Duodenal mucosa (tissue), 2 donors: ENCODE data around the gene TGFBR1.

Experiments
- H3K27ac ChIP-seq: one replicate; pipeline ENCODE4 v1.7.0; 2013; ENCODE audit warnings: low read depth, low read length
- H3K27me3 ChIP-seq, 2 donors: one replicate each; pipeline ENCODE4 v1.7.0; 2013; ENCODE audit warnings: low read length in 2 of 2, control low read depth in 1 of 2; ENCODE audit not compliant: insufficient read depth in 2 of 2, control insufficient read depth in 1 of 2
- H3K36me3 ChIP-seq, 2 donors: one replicate each; pipeline ENCODE4 v1.7.0; 2013; ENCODE audit warnings: low read length in 2 of 2, control low read depth in 1 of 2; ENCODE audit not compliant: insufficient read depth in 2 of 2, control insufficient read depth in 1 of 2
- H3K4me1 ChIP-seq, 2 donors: one replicate each; pipeline ENCODE4 v1.7.0; 2013; ENCODE audit warnings: low read length in 2 of 2, control low read depth in 1 of 2; ENCODE audit not compliant: insufficient read depth in 2 of 2, control insufficient read depth in 1 of 2
- H3K4me3 ChIP-seq, 2 donors: one replicate each; pipeline ENCODE4 v1.7.0; 2013; ENCODE audit warnings: low read length in 2 of 2, low read depth in 1 of 2
- H3K9ac ChIP-seq, 2 donors: one replicate each; pipeline ENCODE4 v1.7.0; 2013; ENCODE audit warnings: low read length in 2 of 2, low read depth in 1 of 2
- H3K9me3 ChIP-seq, 2 donors: one replicate each; pipeline ENCODE4 v1.7.0; 2013; ENCODE audit warnings: low read length in 2 of 2, control low read depth in 1 of 2; ENCODE audit not compliant: control insufficient read depth in 1 of 2

The TGFBR1 gene

DNA sequence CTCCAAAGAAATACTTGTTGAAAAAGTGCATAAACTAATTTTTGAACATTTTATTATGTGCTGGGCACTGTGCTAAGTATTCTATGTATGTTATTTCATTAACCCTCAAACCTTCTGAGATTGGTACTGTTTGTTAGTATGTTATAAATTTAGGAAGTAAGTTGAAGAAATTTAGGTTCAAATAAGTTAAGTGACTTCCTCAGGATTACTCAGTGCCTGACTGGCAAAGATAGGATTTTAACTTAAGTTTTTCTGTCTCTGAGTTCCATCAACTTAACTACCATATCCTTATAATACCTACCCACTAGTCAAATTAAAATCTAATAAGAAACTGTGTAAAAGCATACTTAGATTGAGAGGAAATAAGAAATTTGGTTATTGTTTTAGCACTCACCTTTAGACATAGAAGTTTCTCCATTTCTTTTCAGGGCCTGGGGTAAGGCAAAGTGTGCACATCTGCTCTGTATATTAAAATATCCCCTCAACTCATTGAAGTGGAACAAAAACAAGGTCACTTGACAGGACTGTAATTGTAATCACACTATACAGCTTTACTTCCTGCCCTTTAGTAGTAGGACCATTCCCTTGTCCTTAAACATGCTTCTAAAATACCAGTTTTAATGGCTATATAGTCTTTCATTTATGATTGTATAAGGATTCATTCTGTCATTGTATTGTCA lies 15.2 kb downstream of the TGFBR1 start:
- Histone ChIP-seq H3K36me3 (no peaks in the 10 kb centered on the region), H3K27ac (no peak overlapping the region), H3K4me1 (peaks cover 13 to 26% of the 10 kb centered on the region in 2 donors), H3K27me3 (no peaks in the 10 kb centered on the region), H3K4me3 (no peak overlapping the region), H3K9ac (no peak overlapping the region), H3K9me3 (no peaks in the 10 kb centered on the region)

DNA sequence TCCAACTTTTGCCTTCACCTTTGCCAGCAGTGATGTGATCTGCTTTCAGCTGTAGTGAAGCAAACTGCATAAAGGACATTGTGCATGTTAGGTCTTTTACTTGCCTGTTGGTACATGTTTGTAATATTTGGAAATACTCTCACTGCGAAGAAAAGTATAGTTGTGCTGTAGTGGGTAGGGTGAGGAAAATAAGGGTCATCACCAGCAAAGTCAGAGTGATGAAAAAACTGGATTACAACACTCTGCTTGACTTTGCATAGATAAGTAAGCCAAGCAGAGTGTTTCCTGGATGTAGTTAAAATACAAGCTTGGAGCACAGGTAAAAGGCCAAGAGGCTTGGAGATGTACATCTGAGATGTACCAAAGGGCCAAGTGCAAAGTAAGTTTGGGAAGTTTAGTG lies 16.7 kb downstream of the TGFBR1 start:
- H3K9ac ChIP-seq, result no peak overlapping the region
- H3K36me3 ChIP-seq, result no peaks in the 10 kb centered on the region
- H3K9me3 ChIP-seq, result no peaks in the 10 kb centered on the region
- peaks cover 13 to 26% of the 10 kb centered on the region in 2 donors for H3K4me1 ChIP-seq
- H3K27me3 ChIP-seq, result no peaks in the 10 kb centered on the region
- no peak overlapping the region for H3K4me3 ChIP-seq
- H3K27ac ChIP-seq, result no peak overlapping the region

DNA sequence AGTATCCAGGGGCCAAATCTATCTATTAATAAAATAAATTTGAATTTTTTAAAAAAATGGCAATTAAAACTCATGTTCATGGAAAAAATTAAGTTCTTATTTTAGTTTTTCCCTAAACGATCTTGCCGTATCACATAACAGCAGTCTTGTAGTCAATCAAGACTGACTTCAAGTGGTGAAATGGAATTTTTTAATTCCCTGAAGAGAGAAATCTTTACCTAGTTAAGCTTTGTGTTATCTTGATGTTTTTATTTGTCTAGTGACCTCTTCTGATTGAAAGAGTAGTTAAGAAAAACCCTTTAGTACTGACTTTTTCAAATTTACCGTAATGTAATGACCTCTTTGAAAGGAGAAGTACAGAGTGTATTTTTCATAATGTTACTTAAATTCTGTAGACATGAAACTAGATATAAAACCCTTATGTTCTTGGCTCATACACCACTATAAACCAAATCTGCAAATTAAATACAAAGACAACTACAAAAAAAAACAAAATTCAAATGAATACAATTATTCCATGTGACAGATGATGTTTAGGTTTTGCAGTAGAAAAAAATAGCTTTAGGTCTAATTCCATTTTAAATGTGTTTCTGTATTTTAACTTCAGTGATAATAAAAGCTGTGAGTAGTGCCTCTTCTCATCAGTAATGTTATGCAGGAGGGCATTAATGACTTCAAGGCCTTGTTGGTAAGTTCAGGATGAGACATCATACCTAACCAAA lies 19.8 kb downstream of the TGFBR1 start:
- no peak overlapping the region for H3K9ac ChIP-seq
- H3K27ac ChIP-seq, result no peak overlapping the region
- H3K27me3 ChIP-seq, result no peaks in the 10 kb centered on the region
- no peaks in the 10 kb centered on the region for H3K9me3 ChIP-seq
- H3K36me3 ChIP-seq, result no peaks in the 10 kb centered on the region
- peaks cover 5 to 21% of the 10 kb centered on the region in 2 donors for H3K4me1 ChIP-seq
- no peak overlapping the region for H3K4me3 ChIP-seq

DNA sequence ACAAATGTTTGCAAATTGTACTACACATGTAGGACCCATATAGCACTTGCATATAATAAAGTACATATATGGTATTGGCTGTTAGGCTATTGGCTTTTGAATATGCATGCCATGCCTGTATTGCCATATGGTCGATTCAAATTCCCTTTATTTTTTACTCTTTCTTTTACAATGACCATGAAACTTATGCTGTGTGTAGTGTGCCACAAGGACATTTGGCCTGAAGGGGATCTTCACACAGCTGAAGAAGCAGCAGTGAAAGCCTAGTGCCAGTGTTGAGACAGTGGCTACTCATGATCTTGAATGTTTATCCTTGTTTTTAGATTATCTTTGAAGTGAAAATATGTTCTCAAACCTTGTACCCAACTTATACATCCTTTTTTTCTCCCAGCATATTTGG lies 20.5 kb downstream of the TGFBR1 start:
- H3K36me3 ChIP-seq, result peaks cover 0 to 2% of the 10 kb centered on the region in 2 donors
- no peak overlapping the region for H3K9ac ChIP-seq
- no peak overlapping the region for H3K4me3 ChIP-seq
- H3K27me3 ChIP-seq, result no peaks in the 10 kb centered on the region
- peaks cover 7 to 14% of the 10 kb centered on the region in 2 donors for H3K4me1 ChIP-seq
- no peak overlapping the region for H3K27ac ChIP-seq
- H3K9me3 ChIP-seq, result no peaks in the 10 kb centered on the region

DNA sequence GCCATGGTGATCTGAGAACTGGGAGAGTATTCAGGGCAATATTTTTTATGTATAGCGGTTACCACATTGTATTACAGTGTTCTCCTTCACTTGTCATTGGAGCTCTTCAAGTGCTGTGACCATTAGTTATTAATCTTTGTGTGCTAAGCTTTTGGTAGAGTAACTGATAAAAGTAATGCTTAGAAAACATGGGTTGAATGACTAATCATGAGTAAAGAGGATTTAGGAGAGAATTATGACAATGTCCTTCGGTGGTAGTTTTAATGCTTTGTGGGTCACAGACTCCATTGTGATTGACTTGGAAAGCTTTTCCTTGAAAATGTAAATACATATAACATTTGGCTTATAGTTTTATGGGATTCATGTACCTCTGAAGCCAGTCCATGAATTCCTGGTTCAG lies 21.4 kb downstream of the TGFBR1 start:
- no peak overlapping the region for H3K27ac ChIP-seq
- H3K4me3 ChIP-seq, result no peak overlapping the region
- no peaks in the 10 kb centered on the region for H3K27me3 ChIP-seq
- no peaks in the 10 kb centered on the region for H3K9me3 ChIP-seq
- peaks cover 0 to 2% of the 10 kb centered on the region in 2 donors for H3K36me3 ChIP-seq
- no peak overlapping the region for H3K9ac ChIP-seq
- peaks cover 7 to 10% of the 10 kb centered on the region in 2 donors for H3K4me1 ChIP-seq

DNA sequence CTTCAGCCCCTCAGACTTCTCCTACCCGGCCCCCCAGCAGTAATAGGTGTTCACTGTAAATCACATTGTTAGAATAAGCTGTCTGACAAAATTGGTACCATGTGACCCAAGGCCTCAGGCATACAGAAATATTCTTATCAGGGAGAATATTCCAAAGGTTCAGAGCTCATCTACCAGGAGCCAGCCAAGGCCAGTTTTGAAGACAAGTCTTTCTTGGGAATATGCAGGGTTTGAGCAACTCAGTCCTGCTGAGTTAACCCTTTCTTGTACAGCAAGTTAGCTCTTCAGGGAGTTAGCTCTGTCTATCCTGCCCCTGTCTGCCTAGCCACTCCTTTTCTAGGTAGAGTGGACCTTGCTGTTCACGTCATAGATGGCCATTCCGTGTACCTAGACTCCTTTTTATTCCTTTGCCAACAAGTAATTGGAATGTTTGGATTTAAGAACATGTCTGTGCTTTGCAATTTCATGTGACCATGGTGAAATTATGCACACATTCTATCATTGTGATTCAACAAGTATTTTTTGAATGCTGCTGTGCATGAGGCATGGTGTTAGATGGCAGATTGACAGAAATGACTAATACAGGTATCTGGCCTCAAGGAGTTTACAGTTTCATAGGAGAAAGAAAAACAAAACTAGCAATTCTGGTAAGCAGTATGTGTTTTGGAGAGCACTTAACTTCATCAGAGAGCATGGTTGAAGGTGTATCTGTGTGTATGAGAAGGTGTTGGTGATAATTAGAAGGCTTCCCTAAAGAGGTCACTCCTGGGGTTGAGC lies 22.6 kb downstream of the TGFBR1 start:
- Histone ChIP-seq H3K36me3 (peaks cover 5 to 8% of the 10 kb centered on the region in 2 donors), H3K27ac (no peak overlapping the region), H3K27me3 (no peaks in the 10 kb centered on the region), H3K4me3 (no peak overlapping the region), H3K9ac (no peak overlapping the region), H3K9me3 (no peaks in the 10 kb centered on the region), H3K4me1 (peaks cover 7% of the 10 kb centered on the region in 2 donors)

DNA sequence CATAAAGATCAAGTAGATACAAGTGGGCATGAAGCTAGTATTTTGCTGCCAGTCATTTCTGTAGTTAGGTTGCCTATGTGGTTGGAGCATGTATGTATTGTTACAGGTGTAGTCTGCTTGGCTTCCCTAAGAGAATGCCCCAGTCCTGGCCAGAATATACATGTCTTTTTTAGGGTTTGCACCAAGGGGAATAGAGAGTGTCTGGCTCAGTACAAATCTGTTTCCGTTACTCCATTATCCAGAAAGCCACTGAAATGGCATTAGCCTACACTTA lies 23.2 kb downstream of the TGFBR1 start:
- Histone ChIP-seq H3K9ac (no peak overlapping the region), H3K36me3 (peaks cover 5 to 11% of the 10 kb centered on the region in 2 donors), H3K4me3 (no peak overlapping the region), H3K4me1 (peaks cover 7% of the 10 kb centered on the region in 2 donors), H3K27ac (no peak overlapping the region), H3K27me3 (no peaks in the 10 kb centered on the region), H3K9me3 (no peaks in the 10 kb centered on the region)

DNA sequence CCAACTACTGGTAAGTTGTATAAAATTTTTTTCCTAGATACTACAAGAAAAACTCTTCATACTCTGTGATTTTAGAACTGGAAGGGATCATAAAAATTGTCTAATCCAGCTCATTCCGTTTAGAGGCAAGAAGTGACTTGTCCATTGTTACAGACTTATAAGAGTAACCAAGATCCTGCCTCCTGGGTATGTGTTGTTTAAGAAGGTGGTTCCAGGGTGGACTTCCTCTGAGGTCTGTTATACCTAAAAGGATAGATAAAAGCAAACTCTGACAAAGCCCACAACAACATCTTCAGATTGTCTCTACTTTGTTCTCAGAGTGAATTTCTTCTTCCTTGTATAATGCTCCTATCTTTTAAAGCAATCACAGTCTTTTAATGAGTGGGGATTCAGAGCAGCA lies 24.2 kb downstream of the TGFBR1 start:
- H3K27ac ChIP-seq, result no peak overlapping the region
- no peak overlapping the region for H3K9ac ChIP-seq
- H3K9me3 ChIP-seq, result no peaks in the 10 kb centered on the region
- peaks cover 7 to 8% of the 10 kb centered on the region in 2 donors for H3K4me1 ChIP-seq
- H3K36me3 ChIP-seq, result peaks cover 5 to 11% of the 10 kb centered on the region in 2 donors
- H3K27me3 ChIP-seq, result no peaks in the 10 kb centered on the region
- H3K4me3 ChIP-seq, result no peak overlapping the region

DNA sequence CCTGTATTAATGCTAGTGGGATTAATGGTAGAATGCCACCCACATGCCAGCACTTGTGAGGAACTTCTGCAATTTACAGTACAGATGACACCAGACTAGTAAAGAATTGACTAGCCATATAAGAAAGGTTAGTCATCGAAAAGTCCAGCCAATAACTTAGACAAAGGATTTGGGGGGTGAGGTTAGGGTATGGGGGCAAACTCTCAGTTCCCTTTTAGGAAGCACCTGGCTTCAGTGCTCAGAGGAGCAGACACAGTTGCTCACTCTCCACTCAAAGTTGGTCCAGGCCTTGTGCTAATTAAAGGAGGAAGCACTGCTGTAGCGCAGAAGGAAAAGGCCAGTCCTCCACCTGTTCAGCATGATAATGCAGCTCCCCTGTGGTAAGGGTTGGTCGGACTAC lies 25.2 kb downstream of the TGFBR1 start:
- Histone ChIP-seq H3K27ac (no peak overlapping the region), H3K27me3 (no peaks in the 10 kb centered on the region), H3K9ac (no peak overlapping the region)

DNA sequence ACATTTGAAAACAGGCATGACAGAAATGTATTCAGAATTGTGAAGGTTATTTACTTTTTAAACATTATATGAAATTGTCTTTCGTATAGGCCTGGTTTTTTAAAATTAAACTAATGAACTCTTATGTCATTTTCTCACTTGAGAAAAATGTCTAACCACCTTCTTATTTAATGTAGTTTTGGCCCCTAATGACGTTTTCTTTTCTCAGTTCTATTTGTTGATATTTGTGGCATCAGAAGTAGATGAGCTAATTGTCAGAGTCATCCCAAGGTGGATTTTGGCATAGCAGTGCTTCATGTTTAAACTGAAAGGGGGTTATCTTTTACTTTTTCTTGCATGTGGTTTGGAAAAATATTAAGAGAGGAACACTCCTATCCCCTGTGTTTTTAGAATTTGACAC lies 28.2 kb downstream of the TGFBR1 start:
- H3K9me3 ChIP-seq, result no peaks in the 10 kb centered on the region
- H3K27me3 ChIP-seq, result no peaks in the 10 kb centered on the region
- H3K9ac ChIP-seq, result no peak overlapping the region
- peaks cover 5 to 11% of the 10 kb centered on the region in 2 donors for H3K36me3 ChIP-seq
- no peak overlapping the region for H3K4me3 ChIP-seq
- H3K4me1 ChIP-seq, result peaks cover 4% of the 10 kb centered on the region in 2 donors
- H3K27ac ChIP-seq, result no peak overlapping the region

More for the DNA sequence above, 25.2 kb downstream of the TGFBR1 start:
- no peaks in the 10 kb centered on the region for H3K9me3 ChIP-seq
- peaks cover 5 to 11% of the 10 kb centered on the region in 2 donors for H3K36me3 ChIP-seq
- peaks cover 7 to 11% of the 10 kb centered on the region in 2 donors for H3K4me1 ChIP-seq
- no peak overlapping the region for H3K4me3 ChIP-seq
